Measurements from ENCODE around the gene SIGLEC11. TPM values are rescaled to one million over a fixed set of nuclear protein-coding genes. Genes with fewer than 3 reads are reported as not detected.

The SIGLEC11 gene
- polyA plus RNA-seq, 1 donor from 2014 or later, result not detected

DNA sequence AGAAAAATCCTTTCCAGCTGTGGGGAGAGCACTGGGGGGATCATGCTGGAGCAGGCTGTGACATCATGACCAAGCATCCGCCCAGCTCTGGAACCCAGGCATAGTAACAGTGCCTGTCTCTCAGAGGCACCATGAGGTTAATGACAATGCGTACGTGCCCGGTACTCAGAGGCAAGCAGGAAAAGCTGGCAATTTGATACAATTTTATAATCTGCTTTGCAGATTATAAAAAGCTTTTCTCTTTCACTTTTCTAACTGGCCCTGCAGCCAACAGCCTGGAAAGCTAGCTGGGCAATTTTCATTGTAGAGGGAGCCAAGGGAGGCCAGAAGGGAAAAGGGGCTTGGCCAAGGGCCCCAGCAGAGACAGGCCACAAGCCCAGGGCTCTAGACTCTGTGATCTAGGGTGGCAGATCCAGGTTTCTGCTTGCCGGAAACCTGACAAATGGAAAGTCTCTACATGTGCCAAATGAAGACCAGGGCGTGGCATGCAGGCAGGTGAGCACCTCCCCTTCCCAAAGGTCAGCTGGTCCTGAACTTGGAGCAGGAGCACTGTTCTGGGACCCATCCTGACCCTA is 41.5 kb upstream of the SIGLEC11 start:
- H3K4me2 ChIP-seq (ENCODE audit: low read length), result no peak overlapping the region
- H3K9me2 ChIP-seq (ENCODE audit: insufficient read depth, low read length), result no peaks in the 10 kb centered on the region
- no peak overlapping the region for H3K27ac ChIP-seq (ENCODE audit: low read length)
- H3K9ac ChIP-seq (ENCODE audit: low read length), result no peak overlapping the region
- H3K36me3 ChIP-seq (ENCODE audit: insufficient read depth, low read length), result no peaks in the 10 kb centered on the region
- no peaks in the 10 kb centered on the region for H3K79me2 ChIP-seq (replicated peaks; ENCODE audit: insufficient read depth, low read length)
- no peaks in the 10 kb centered on the region for H3K27me3 ChIP-seq (ENCODE audit: insufficient read depth, low read depth, low read length)
- no peaks in the 10 kb centered on the region for H3F3A ChIP-seq (ENCODE audit: insufficient read depth, low read length, poor library complexity, severe bottlenecking)
- no peak for TF ChIP-seq EP300 (conservative IDR thresholded peaks at IDR 0.05; ENCODE audit: poor library complexity, severe bottlenecking)
- TF ChIP-seq MXI1 (conservative IDR thresholded peaks at IDR 0.05; ENCODE audit: poor library complexity, severe bottlenecking), result no peak
- no peak for TF ChIP-seq SMC3 (conservative IDR thresholded peaks at IDR 0.05; ENCODE audit: poor library complexity)
- TF ChIP-seq EZH2 (IDR thresholded peaks at IDR 0.05; ENCODE audit: borderline replicate concordance, insufficient read depth, low read length, poor library complexity, severe bottlenecking), result no peak
- TF ChIP-seq, protein P1, sequence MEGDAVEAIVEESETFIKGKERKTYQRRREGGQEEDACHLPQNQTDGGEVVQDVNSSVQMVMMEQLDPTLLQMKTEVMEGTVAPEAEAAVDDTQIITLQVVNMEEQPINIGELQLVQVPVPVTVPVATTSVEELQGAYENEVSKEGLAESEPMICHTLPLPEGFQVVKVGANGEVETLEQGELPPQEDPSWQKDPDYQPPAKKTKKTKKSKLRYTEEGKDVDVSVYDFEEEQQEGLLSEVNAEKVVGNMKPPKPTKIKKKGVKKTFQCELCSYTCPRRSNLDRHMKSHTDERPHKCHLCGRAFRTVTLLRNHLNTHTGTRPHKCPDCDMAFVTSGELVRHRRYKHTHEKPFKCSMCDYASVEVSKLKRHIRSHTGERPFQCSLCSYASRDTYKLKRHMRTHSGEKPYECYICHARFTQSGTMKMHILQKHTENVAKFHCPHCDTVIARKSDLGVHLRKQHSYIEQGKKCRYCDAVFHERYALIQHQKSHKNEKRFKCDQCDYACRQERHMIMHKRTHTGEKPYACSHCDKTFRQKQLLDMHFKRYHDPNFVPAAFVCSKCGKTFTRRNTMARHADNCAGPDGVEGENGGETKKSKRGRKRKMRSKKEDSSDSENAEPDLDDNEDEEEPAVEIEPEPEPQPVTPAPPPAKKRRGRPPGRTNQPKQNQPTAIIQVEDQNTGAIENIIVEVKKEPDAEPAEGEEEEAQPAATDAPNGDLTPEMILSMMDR (IDR thresholded peaks at IDR 0.05; ENCODE audit: poor library complexity, severe bottlenecking), result no peak
- no peak for TF ChIP-seq RAD21 (conservative IDR thresholded peaks at IDR 0.05)
- no peak for TF ChIP-seq POLR2AphosphoS5 (IDR thresholded peaks at IDR 0.05)
- no peak for TF ChIP-seq TAF1 (IDR thresholded peaks at IDR 0.05; ENCODE audit: low read depth)
- TF ChIP-seq, protein P2, sequence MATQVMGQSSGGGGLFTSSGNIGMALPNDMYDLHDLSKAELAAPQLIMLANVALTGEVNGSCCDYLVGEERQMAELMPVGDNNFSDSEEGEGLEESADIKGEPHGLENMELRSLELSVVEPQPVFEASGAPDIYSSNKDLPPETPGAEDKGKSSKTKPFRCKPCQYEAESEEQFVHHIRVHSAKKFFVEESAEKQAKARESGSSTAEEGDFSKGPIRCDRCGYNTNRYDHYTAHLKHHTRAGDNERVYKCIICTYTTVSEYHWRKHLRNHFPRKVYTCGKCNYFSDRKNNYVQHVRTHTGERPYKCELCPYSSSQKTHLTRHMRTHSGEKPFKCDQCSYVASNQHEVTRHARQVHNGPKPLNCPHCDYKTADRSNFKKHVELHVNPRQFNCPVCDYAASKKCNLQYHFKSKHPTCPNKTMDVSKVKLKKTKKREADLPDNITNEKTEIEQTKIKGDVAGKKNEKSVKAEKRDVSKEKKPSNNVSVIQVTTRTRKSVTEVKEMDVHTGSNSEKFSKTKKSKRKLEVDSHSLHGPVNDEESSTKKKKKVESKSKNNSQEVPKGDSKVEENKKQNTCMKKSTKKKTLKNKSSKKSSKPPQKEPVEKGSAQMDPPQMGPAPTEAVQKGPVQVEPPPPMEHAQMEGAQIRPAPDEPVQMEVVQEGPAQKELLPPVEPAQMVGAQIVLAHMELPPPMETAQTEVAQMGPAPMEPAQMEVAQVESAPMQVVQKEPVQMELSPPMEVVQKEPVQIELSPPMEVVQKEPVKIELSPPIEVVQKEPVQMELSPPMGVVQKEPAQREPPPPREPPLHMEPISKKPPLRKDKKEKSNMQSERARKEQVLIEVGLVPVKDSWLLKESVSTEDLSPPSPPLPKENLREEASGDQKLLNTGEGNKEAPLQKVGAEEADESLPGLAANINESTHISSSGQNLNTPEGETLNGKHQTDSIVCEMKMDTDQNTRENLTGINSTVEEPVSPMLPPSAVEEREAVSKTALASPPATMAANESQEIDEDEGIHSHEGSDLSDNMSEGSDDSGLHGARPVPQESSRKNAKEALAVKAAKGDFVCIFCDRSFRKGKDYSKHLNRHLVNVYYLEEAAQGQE (IDR thresholded peaks at IDR 0.05; ENCODE audit: borderline replicate concordance), result no peak
- H3K9me3 ChIP-seq (ENCODE audit: low read length), result no peaks in the 10 kb centered on the region
- no peak overlapping the region for H2AFZ ChIP-seq (ENCODE audit: low read depth, low read length)
- H4K20me1 ChIP-seq (ENCODE audit: insufficient read depth), result no peaks in the 10 kb centered on the region
- no peak overlapping the region for H3K4me3 ChIP-seq (ENCODE audit: low read length)

DNA sequence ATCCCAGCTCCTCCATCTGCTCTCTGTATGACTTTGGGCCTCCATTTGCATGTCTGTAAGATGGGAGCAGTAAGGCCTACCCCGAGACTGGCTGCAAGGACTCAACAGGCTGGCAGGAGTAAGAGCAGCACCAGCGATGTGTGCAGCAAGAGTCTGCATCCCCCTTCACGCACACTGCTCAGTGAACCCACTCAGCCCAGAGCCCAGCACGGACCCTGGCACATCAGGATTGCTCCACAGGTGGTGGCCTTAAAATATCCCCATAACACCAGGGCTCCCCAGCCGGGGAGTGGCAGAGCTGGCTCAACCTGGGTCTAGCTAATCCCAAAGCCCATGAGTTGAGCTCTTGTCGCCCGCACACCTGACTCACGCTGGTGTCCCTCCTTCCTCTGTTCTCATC is 40.8 kb upstream of the SIGLEC11 start:
- no peak for TF ChIP-seq EP300 (conservative IDR thresholded peaks at IDR 0.05; ENCODE audit: poor library complexity, severe bottlenecking)
- no peak for TF ChIP-seq POLR2AphosphoS5 (IDR thresholded peaks at IDR 0.05)
- no peak overlapping the region for H3K4me3 ChIP-seq (ENCODE audit: low read length)
- H3K9me3 ChIP-seq (ENCODE audit: low read length), result no peaks in the 10 kb centered on the region
- H3K4me2 ChIP-seq (ENCODE audit: low read length), result no peak overlapping the region
- no peaks in the 10 kb centered on the region for H3K27me3 ChIP-seq (ENCODE audit: insufficient read depth, low read depth, low read length)
- H3K9me2 ChIP-seq (ENCODE audit: insufficient read depth, low read length), result no peaks in the 10 kb centered on the region
- no peak overlapping the region for H2AFZ ChIP-seq (ENCODE audit: low read depth, low read length)
- no peak overlapping the region for H3K27ac ChIP-seq (ENCODE audit: low read length)
- no peak overlapping the region for H3K9ac ChIP-seq (ENCODE audit: low read length)
- no peaks in the 10 kb centered on the region for H3F3A ChIP-seq (ENCODE audit: insufficient read depth, low read length, poor library complexity, severe bottlenecking)
- no peaks in the 10 kb centered on the region for H4K20me1 ChIP-seq (ENCODE audit: insufficient read depth)
- no peaks in the 10 kb centered on the region for H3K79me2 ChIP-seq (replicated peaks; ENCODE audit: insufficient read depth, low read length)
- no peaks in the 10 kb centered on the region for H3K36me3 ChIP-seq (ENCODE audit: insufficient read depth, low read length)

All from neural cell (in vitro differentiated cells).